Osteoblast (primary cell): ENCODE data around the gene ZNF32. TPM values are rescaled to one million over a fixed set of nuclear protein-coding genes. Genes with fewer than 3 reads are reported as not detected.

Source experiments
- DNase-seq: peaks from one replicate; pipeline ENCODE4 v3.0.0; 2011; ENCODE audit warnings: low spot score, mixed read lengths; ENCODE audit not compliant: insufficient read length; ENCODE audit errors: missing footprints
- H2AFZ ChIP-seq: 2 replicates; pipeline ENCODE4 v1.6.0; 2011; ENCODE audit warnings: mild to moderate bottlenecking, low read length
- H3K27ac ChIP-seq: 2 replicates; pipeline ENCODE4 v1.5.1; 2011; ENCODE audit warnings: mild to moderate bottlenecking, low read depth, low read length, moderate library complexity
- H3K27me3 ChIP-seq: 2 replicates; pipeline ENCODE4 v1.6.0; 2012; ENCODE audit warnings: mild to moderate bottlenecking, control low read depth, inconsistent platforms, low read length, moderate library complexity; ENCODE audit not compliant: insufficient read depth
- H3K36me3 ChIP-seq: 2 replicates; pipeline ENCODE4 v1.5.1; 2011; ENCODE audit warnings: mild to moderate bottlenecking, low read length, control low read depth, moderate library complexity; ENCODE audit not compliant: insufficient read depth
- H3K4me1 ChIP-seq: 2 replicates; pipeline ENCODE4 v1.5.1; 2011; ENCODE audit warnings: mild to moderate bottlenecking, low read length, control low read depth, moderate library complexity; ENCODE audit not compliant: insufficient read depth
- H3K4me2 ChIP-seq: 2 replicates; pipeline ENCODE4 v1.6.0; 2011; ENCODE audit warnings: mild to moderate bottlenecking, low read length; ENCODE audit not compliant: insufficient read depth
- H3K4me3 ChIP-seq: fragments of 200-600 bp; sonication (generic); 3 replicates; pipeline ENCODE4 v1.5.1; 2012; ENCODE audit warnings: mild to moderate bottlenecking, low read length, inconsistent platforms; ENCODE audit not compliant: insufficient read depth
- H3K79me2 ChIP-seq: 2 replicates; pipeline ENCODE4 v1.6.0; 2012; ENCODE audit warnings: mild to moderate bottlenecking, low read length, control low read depth, inconsistent platforms; ENCODE audit not compliant: insufficient read depth
- H3K9me3 ChIP-seq: 2 replicates; pipeline ENCODE4 v1.5.1; 2011; ENCODE audit warnings: low read depth, low read length, control low read depth
- H4K20me1 ChIP-seq: 2 replicates; pipeline ENCODE4 v1.6.0; 2012; ENCODE audit warnings: mild to moderate bottlenecking, low read length, control low read depth; ENCODE audit not compliant: insufficient read depth
- CTCF ChIP-seq: IDR thresholded peaks from 2 replicates; pipeline ENCODE4 v1.5.1; 2011; ENCODE audit warnings: mild to moderate bottlenecking, low read depth, low read length, moderate library complexity; ENCODE audit errors: extremely low read depth
- total RNA-seq: library from RNA; depleted of rRNA; stranded (reverse); fragments of >200 nt; gene quantifications from 2 replicates; pipeline ENCODE4 v1.2.3, GENCODE V29; 2012

Gene ZNF32
- total RNA-seq, 1 donor = 34.7 TPM

- peaks cover 1% of the 10 kb centered on the region for H3K27me3 ChIP-seq
- H3K4me3 ChIP-seq = no peak overlapping the region
- H4K20me1 ChIP-seq = no peaks in the 10 kb centered on the region
- no peak overlapping the region for H2AFZ ChIP-seq
- H3K4me2 ChIP-seq = no peak overlapping the region
- no peaks in the 10 kb centered on the region for H3K9me3 ChIP-seq
- TF ChIP-seq CTCF = no peak
- H3K79me2 ChIP-seq = no peaks in the 10 kb centered on the region
- H3K36me3 ChIP-seq = no peaks in the 10 kb centered on the region
- no peak overlapping the region for H3K27ac ChIP-seq
- DNase-seq = no peak
- no peaks in the 10 kb centered on the region for H3K4me1 ChIP-seq
These were observed 50.2 kb downstream of the ZNF32 start for GRCh38 chr10:43598446-43598845.

- Histone ChIP-seq H3K27me3 (peaks cover 9% of the 10 kb centered on the region), H4K20me1 (no peaks in the 10 kb centered on the region), H3K79me2 (no peaks in the 10 kb centered on the region), H2AFZ (peak overlapping the region; percentile 98), H3K4me2 (no peak overlapping the region), H3K36me3 (no peaks in the 10 kb centered on the region), H3K4me1 (no peaks in the 10 kb centered on the region), H3K9me3 (peaks cover 3% of the 10 kb centered on the region), H3K4me3 (no peak overlapping the region), H3K27ac (no peak overlapping the region)
- no peak for DNase-seq
- TF ChIP-seq CTCF = no peak
These were observed 52.1 kb downstream of the ZNF32 start for GRCh38 chr10:43596546-43596945.

GRCh38 chr10:43595739-43596298 is 52.9 kb downstream of the ZNF32 start:
- Histone ChIP-seq H3K79me2 (no peaks in the 10 kb centered on the region), H3K9me3 (peaks cover 3% of the 10 kb centered on the region), H3K27ac (no peak overlapping the region), H3K36me3 (no peaks in the 10 kb centered on the region), H3K27me3 (peaks cover 9% of the 10 kb centered on the region), H3K4me1 (no peaks in the 10 kb centered on the region), H4K20me1 (no peaks in the 10 kb centered on the region), H3K4me3 (no peak overlapping the region), H2AFZ (peak overlapping the region; percentile 98), H3K4me2 (peak overlapping the region; percentile 85)
- no peak for TF ChIP-seq CTCF
- no peak for DNase-seq

- Histone ChIP-seq H3K79me2 (no peaks in the 10 kb centered on the region), H3K27me3 (peaks cover 9% of the 10 kb centered on the region), H4K20me1 (no peaks in the 10 kb centered on the region), H3K4me2 (peak overlapping the region; percentile 85), H3K27ac (no peak overlapping the region), H2AFZ (peak overlapping the region; percentile 98), H3K4me1 (no peaks in the 10 kb centered on the region), H3K4me3 (peak overlapping the region; percentile 60), H3K9me3 (peaks cover 3% of the 10 kb centered on the region), H3K36me3 (no peaks in the 10 kb centered on the region)
- TF ChIP-seq CTCF = no peak
- no peak for DNase-seq
These were observed 53.6 kb downstream of the ZNF32 start for GRCh38 chr10:43594944-43595589.

Other genes starting within 250 kb of the ZNF32 start
- 221 and 229 TPM in 2 replicates for gene HNRNPF, start 239.7 kb downstream of the ZNF32 start, total RNA-seq
- 8.3 and 9.4 TPM in 2 replicates for gene ZNF487, start 211.8 kb downstream of the ZNF32 start, total RNA-seq
- 4.7 and 5.0 TPM in 2 replicates for gene ZNF239, start 74.3 kb downstream of the ZNF32 start, total RNA-seq
- 2.5 and 4.7 TPM in 2 replicates for gene ZNF485, start 42.4 kb downstream of the ZNF32 start, total RNA-seq